OCI-LY7 (cell line): ENCODE data around the gene FAM118A. TPM values are rescaled to one million over a fixed set of nuclear protein-coding genes. Genes with fewer than 3 reads are reported as not detected.

Experiments
- BruUV-seq: library from RNA; stranded (reverse); fragments of 400-500 nt; replicated peaks from 2 replicates; lab custom pipeline; 2021; lab: Mats Ljungman, UMichigan
- CTCF ChIA-PET: fragments of 300-600 bp; sonication (Branson Sonifier 250); formaldehyde crosslinking; loops from one replicate; lab custom pipeline; 2022; ENCODE audit warnings: antibody characterized with exemption; ENCODE audit not compliant: unreplicated experiment; lab: Charles Lee
- POLR2A ChIA-PET: fragments of 300-600 bp; sonication (Branson Sonifier 250); formaldehyde crosslinking; loops from one replicate; lab custom pipeline; 2022; ENCODE audit warnings: antibody characterized with exemption; lab: Charles Lee
- DNase-seq: peaks from one replicate; pipeline ENCODE4 v3.0.0-alpha.2; 2015; ENCODE audit warnings: low spot score
- H2AFZ ChIP-seq: fragments of 200-600 bp; sonication (generic), shearing (Covaris generic); 2 replicates; pipeline ENCODE4 v1.6.1; 2014; ENCODE audit warnings: mild to moderate bottlenecking, antibody characterized with exemption, low read length, moderate library complexity
- H3K27ac ChIP-seq: fragments of 200-600 bp; sonication (generic); 2 replicates; pipeline ENCODE4 v1.5.1; 2014; ENCODE audit warnings: mixed run types, low read depth, mild to moderate bottlenecking, moderate library complexity, low read length, inconsistent platforms; ENCODE audit not compliant: poor library complexity, severe bottlenecking
- H3K36me3 ChIP-seq: fragments of 200-600 bp; sonication (generic); 2 replicates; pipeline ENCODE4 v1.6.1; 2014; ENCODE audit warnings: mild to moderate bottlenecking, antibody characterized with exemption, low read length, moderate library complexity, mixed read lengths; ENCODE audit not compliant: insufficient read depth
- H3K4me1 ChIP-seq: fragments of 200-600 bp; sonication (generic); 2 replicates; pipeline ENCODE4 v1.5.1; 2014; ENCODE audit warnings: mild to moderate bottlenecking, low read length; ENCODE audit not compliant: insufficient read depth, poor library complexity, severe bottlenecking
- H3K4me2 ChIP-seq: fragments of 200-600 bp; sonication (generic); 2 replicates; pipeline ENCODE4 v1.6.1; 2014; ENCODE audit warnings: mild to moderate bottlenecking, low read length
- H3K4me3 ChIP-seq: fragments of 200-600 bp; sonication (generic); 2 replicates; pipeline ENCODE4 v1.5.1; 2014; ENCODE audit warnings: mild to moderate bottlenecking, low read depth, low read length; ENCODE audit not compliant: poor library complexity, severe bottlenecking
- H3K79me2 ChIP-seq: fragments of 200-600 bp; sonication (generic); 2 replicates; pipeline ENCODE4 v1.6.1; 2016; ENCODE audit warnings: low read depth, mild to moderate bottlenecking, low read length, moderate library complexity, mixed read lengths; ENCODE audit not compliant: insufficient read depth
- H3K9me2 ChIP-seq: fragments of 200-600 bp; sonication (generic); 2 replicates; pipeline ENCODE4 v1.6.1; 2016; ENCODE audit warnings: mild to moderate bottlenecking, low read length, mixed read lengths; ENCODE audit not compliant: insufficient read depth
- H3K9me3 ChIP-seq: fragments of 200-600 bp; sonication (generic); 2 replicates; pipeline ENCODE4 v1.6.1; 2014; ENCODE audit warnings: mild to moderate bottlenecking, mixed run types, low read length, mixed read lengths
- H4K20me1 ChIP-seq: fragments of 200-600 bp; sonication (generic); 2 replicates; pipeline ENCODE4 v1.6.1; 2014; ENCODE audit warnings: mild to moderate bottlenecking, antibody characterized with exemption, low read length, moderate library complexity, mixed read lengths; ENCODE audit not compliant: insufficient read depth
- CTCF ChIP-seq: fragments of 200-600 bp; sonication (generic); conservative IDR thresholded peaks from 2 replicates; pipeline ENCODE4 v1.5.1; 2014; ENCODE audit warnings: mild to moderate bottlenecking, antibody characterized with exemption, low read length, moderate library complexity, mixed read lengths
- EZH2phosphoT487 ChIP-seq: fragments of 200-600 bp; sonication (generic); IDR thresholded peaks from 2 replicates; pipeline ENCODE4 v1.6.1; 2018; ENCODE audit warnings: low read depth, borderline replicate concordance, mild to moderate bottlenecking, mixed run types, antibody characterized with exemption, low read length, moderate library complexity, mixed read lengths
- intact Hi-C: fragments of 100-400 bp; cut with micrococcal nuclease; formaldehyde crosslinking; loops from one replicate; pipeline ENCODE4 v1.10.0; 2022; ENCODE audit not compliant: unreplicated experiment
- total RNA-seq, 2 experiments: library from RNA; depleted of rRNA in 1 of 2; stranded (reverse); fragments of >200 nt in 1 of 2; shearing (Covaris generic) in 1 of 2; gene quantifications; 2 replicates each; pipeline ENCODE4 v1.2.3, GENCODE V29; 2014 to 2022

FAM118A gene
- total RNA-seq, 2 experiments from 2014 or later, result 27.6 to 41.5 TPM

GRCh38 chr22:45316796-45317526 lies 7.2 kb downstream of the FAM118A start:
- Histone ChIP-seq H3K4me3 (no peak overlapping the region), H2AFZ (no peak overlapping the region), H4K20me1 (peaks cover 17% of the 10 kb centered on the region), H3K9me3 (no peaks in the 10 kb centered on the region), H3K79me2 (peaks cover 43% of the 10 kb centered on the region; the same call in 1 of the 2 replicates), H3K27ac (no peak overlapping the region), H3K9me2 (no peaks in the 10 kb centered on the region), H3K4me1 (peaks cover 20% of the 10 kb centered on the region), H3K36me3 (0 out of 2 replicates have a peak, but pooled peaks cover 4% of the 10 kb centered on the region), H3K4me2 (no peak overlapping the region)
- no peak for TF ChIP-seq EZH2phosphoT487
- no peak for TF ChIP-seq CTCF
- intact Hi-C loops, result no loop called here
- BruUV-seq, result no TSS peak
- no peak for DNase-seq
- ChIA-PET POLR2A (interaction anchor here (0.5 kb wide), 1 partner anchor 40 kb away, joined by 3 read pairs; no protein-coding TSS in a partner anchor), CTCF (no interaction called here)

GRCh38 chr22:45317551-45318167 lies 7.9 kb downstream of the FAM118A start:
- TF ChIP-seq EZH2phosphoT487 (no peak), CTCF (no peak; the same call in 1 of the 2 replicates)
- Histone ChIP-seq H3K4me2 (peak overlapping the region; percentile 67), H3K9me2 (no peaks in the 10 kb centered on the region), H3K36me3 (peaks cover 6% of the 10 kb centered on the region; the same call in 1 of the 2 replicates), H3K9me3 (no peaks in the 10 kb centered on the region), H3K4me3 (peak overlapping the region; percentile 25), H3K27ac (peak overlapping the region; percentile 19), H3K4me1 (peaks cover 20% of the 10 kb centered on the region), H3K79me2 (peaks cover 43% of the 10 kb centered on the region; the same call in 1 of the 2 replicates), H4K20me1 (peaks cover 17% of the 10 kb centered on the region), H2AFZ (peak overlapping the region; percentile 18; the same call in 1 of the 2 replicates)
- intact Hi-C loops, result no loop called here
- ChIA-PET CTCF (no interaction called here), POLR2A (interaction anchor here (0.5 to 0.6 kb wide), 2 partner anchors 42 to 1808 kb away, joined by 3 to 5 read pairs; no protein-coding TSS in a partner anchor)
- DNase-seq, result no peak
- BruUV-seq, result no TSS peak
